ENCODE measurements around the gene SMYD3. TPM values are rescaled to one million over a fixed set of nuclear protein-coding genes. Genes with fewer than 3 reads are reported as not detected.

The SMYD3 gene
- total RNA-seq, 1 donor from 2014 or later, result 22.3 TPM

DNA sequence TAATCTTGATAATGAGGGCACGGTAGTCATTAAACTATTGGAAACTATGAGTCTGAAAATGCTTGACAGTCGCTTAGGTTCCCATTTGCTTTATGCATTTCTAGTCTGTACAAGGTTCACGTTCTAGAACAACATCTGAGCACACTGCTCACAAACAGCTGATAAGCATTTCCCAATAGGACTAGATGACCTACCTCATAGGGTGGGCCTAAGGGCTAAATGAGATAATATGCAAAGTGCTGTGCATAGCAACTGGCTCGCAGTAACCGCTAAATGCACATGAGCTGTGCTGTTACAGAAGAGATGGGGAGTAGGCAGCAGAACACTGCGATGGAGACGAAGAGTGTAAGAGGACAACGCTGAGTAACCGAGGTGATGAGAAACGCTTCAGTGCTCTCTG, 628.0 kb downstream of the SMYD3 start:
- intact Hi-C loops (cut with DNase I), result no loop called here
- no peak for DNase-seq (ENCODE audit: extremely low spot score in 2 of 2)
- no peaks in the 10 kb centered on the region for H3K9me3 ChIP-seq
- H3K4me3 ChIP-seq, result no peak overlapping the region
- H3K4me1 ChIP-seq, result peaks cover 18% of the 10 kb centered on the region
- TF ChIP-seq POLR2A (IDR thresholded peaks at IDR 0.05), result no peak
- no peak for TF ChIP-seq POLR2AphosphoS5 (IDR thresholded peaks at IDR 0.05; ENCODE audit: insufficient read depth in 1 of 2, low read depth in 1 of 2)
- TF ChIP-seq, protein P1, sequence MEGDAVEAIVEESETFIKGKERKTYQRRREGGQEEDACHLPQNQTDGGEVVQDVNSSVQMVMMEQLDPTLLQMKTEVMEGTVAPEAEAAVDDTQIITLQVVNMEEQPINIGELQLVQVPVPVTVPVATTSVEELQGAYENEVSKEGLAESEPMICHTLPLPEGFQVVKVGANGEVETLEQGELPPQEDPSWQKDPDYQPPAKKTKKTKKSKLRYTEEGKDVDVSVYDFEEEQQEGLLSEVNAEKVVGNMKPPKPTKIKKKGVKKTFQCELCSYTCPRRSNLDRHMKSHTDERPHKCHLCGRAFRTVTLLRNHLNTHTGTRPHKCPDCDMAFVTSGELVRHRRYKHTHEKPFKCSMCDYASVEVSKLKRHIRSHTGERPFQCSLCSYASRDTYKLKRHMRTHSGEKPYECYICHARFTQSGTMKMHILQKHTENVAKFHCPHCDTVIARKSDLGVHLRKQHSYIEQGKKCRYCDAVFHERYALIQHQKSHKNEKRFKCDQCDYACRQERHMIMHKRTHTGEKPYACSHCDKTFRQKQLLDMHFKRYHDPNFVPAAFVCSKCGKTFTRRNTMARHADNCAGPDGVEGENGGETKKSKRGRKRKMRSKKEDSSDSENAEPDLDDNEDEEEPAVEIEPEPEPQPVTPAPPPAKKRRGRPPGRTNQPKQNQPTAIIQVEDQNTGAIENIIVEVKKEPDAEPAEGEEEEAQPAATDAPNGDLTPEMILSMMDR (IDR thresholded peaks at IDR 0.05), result no peak
- H3K27me3 ChIP-seq, result no peaks in the 10 kb centered on the region
- H3K27ac ChIP-seq, result no peak overlapping the region
- H3K36me3 ChIP-seq, result no peaks in the 10 kb centered on the region

DNA sequence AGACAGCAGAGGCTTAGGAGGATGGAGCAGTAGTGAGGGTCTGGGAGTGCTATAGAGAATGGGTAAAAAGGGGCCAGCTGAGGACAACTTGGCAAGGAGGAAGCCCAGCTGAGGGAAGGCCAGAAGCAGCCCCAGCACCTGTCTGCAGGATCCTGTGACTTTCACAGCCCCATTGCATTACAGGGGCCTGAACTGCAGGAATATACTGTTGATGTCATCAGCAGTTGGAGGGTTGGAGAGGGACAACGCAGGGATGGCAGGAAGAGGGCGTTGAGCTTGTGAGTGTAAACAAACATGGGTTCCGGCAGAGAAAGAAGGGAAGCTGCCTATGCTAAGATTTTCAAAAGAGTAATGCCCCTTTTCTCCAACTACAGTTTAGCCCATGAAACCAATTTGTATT, 628.5 kb downstream of the SMYD3 start:
- H3K4me3 ChIP-seq, result no peak overlapping the region
- H3K27ac ChIP-seq, result no peak overlapping the region
- DNase-seq (ENCODE audit: extremely low spot score in 2 of 2), result no peak
- H3K36me3 ChIP-seq, result no peaks in the 10 kb centered on the region
- TF ChIP-seq, protein P1 (IDR thresholded peaks at IDR 0.05), result no peak
- TF ChIP-seq POLR2AphosphoS5 (IDR thresholded peaks at IDR 0.05; ENCODE audit: insufficient read depth in 1 of 2, low read depth in 1 of 2) (no peak), POLR2A (IDR thresholded peaks at IDR 0.05) (no peak)
- H3K27me3 ChIP-seq, result no peaks in the 10 kb centered on the region
- H3K4me1 ChIP-seq, result peaks cover 21% of the 10 kb centered on the region
- intact Hi-C loops (cut with DNase I), result no loop called here
- H3K9me3 ChIP-seq, result no peaks in the 10 kb centered on the region

DNA sequence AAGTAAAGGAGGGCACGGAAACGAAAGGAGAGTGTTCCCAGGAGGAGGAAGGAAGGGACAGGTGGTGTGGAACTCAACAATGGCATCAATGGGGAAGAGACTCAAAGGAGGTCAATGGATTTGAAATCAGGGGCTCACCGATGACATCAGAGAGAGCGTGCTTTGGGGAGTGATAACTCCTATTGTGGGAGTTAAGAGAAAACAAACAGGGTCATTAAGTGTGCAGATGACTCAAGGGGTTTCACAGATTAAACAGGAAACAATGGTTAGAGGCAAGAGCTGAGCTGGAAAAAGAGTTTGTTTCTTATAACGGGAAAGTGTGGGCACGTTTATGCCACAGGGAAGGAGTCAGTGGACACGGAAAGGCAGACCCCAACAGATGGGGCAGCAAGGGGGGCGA, 629.1 kb downstream of the SMYD3 start:
- no peak for DNase-seq (ENCODE audit: extremely low spot score in 2 of 2)
- H3K9me3 ChIP-seq, result no peaks in the 10 kb centered on the region
- TF ChIP-seq POLR2A (IDR thresholded peaks at IDR 0.05), result no peak
- TF ChIP-seq POLR2AphosphoS5 (IDR thresholded peaks at IDR 0.05; ENCODE audit: insufficient read depth in 1 of 2, low read depth in 1 of 2), result no peak
- TF ChIP-seq, protein P1 (IDR thresholded peaks at IDR 0.05), result no peak
- no peaks in the 10 kb centered on the region for H3K27me3 ChIP-seq
- no peaks in the 10 kb centered on the region for H3K36me3 ChIP-seq
- no peak overlapping the region for H3K4me3 ChIP-seq
- H3K27ac ChIP-seq, result no peak overlapping the region
- intact Hi-C loops (cut with DNase I), result no loop called here
- peaks cover 21% of the 10 kb centered on the region for H3K4me1 ChIP-seq

DNA sequence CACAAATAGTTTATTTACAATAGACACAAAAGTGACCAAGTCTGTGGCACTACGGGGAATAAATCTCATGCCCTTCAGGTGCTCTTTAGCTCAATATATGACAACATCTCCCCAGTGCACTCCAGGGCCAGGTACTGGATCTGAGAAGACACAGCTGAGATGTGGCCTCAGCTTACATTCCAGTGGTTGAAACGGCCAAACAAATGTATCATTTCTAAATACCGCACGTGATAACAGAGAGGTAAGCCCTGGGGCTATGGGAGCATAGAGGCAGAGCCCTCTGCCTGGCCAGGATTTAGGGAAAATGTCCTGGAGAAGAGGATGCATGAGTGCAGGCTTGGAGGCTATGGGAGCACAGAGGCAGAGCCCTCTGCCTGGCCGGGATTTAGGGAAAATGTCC, 630.5 kb downstream of the SMYD3 start:
- DNase-seq (ENCODE audit: extremely low spot score in 2 of 2), result no peak
- Histone ChIP-seq H3K4me3 (no peak overlapping the region), H3K27me3 (no peaks in the 10 kb centered on the region), H3K4me1 (peaks cover 21% of the 10 kb centered on the region), H3K36me3 (no peaks in the 10 kb centered on the region), H3K9me3 (no peaks in the 10 kb centered on the region), H3K27ac (no peak overlapping the region)
- TF ChIP-seq POLR2A (IDR thresholded peaks at IDR 0.05) (no peak), POLR2AphosphoS5 (IDR thresholded peaks at IDR 0.05; ENCODE audit: insufficient read depth in 1 of 2, low read depth in 1 of 2) (no peak)
- TF ChIP-seq, protein P1 (IDR thresholded peaks at IDR 0.05), result no peak
- intact Hi-C loops (cut with DNase I), result no loop called here

DNA sequence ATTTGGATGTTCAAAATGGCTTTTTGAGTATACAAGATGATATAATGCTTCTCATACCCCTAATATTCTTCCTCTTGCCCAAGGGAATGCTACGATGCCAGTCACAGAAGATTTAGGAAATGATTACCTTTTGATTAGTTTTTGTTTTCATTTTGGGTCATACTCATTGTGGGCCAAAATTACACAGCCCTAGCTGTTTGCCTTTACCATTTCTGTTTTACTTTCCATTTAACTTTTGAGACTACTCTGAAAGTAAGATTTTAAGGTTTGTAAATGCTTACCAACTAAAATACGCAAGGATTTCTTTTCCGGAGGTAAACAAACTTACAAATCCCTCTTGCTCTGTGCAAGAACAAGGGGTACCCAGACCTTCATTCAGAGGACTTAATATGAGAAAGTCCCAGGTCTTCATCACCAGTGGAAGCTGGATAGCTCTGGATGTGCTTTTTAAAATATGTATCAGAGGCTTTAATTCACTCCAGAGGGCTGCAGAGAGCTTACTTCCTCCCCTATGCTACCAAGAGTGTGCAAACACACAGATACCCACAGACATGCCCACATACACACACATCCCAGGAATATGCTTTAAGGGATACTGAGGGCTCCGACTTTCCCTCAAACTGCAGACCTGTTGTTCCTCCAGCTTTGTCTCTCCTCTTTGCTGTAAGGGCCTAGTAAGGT, 631.4 kb downstream of the SMYD3 start:
- H3K4me3 ChIP-seq, result no peak overlapping the region
- H3K36me3 ChIP-seq, result no peaks in the 10 kb centered on the region
- H3K4me1 ChIP-seq, result peaks cover 21% of the 10 kb centered on the region
- H3K9me3 ChIP-seq, result no peaks in the 10 kb centered on the region
- H3K27me3 ChIP-seq, result no peaks in the 10 kb centered on the region
- DNase-seq (ENCODE audit: extremely low spot score in 2 of 2), result no peak
- H3K27ac ChIP-seq, result no peak overlapping the region
- TF ChIP-seq POLR2AphosphoS5 (IDR thresholded peaks at IDR 0.05; ENCODE audit: insufficient read depth in 1 of 2, low read depth in 1 of 2) (no peak), POLR2A (IDR thresholded peaks at IDR 0.05) (no peak)
- TF ChIP-seq, protein P1 (IDR thresholded peaks at IDR 0.05), result no peak
- intact Hi-C loops (cut with DNase I), result no loop called here
